IPS DF 6.9 (cell line): ENCODE data around the gene NHS.

Experiments
- DNase-seq: peaks from one replicate; pipeline ENCODE4 v3.0.0-alpha.2; 2013; ENCODE audit warnings: low read depth, low spot score
- H3K27ac ChIP-seq: one replicate; pipeline ENCODE4 v1.5.1; 2013; ENCODE audit warnings: low read length, control low read depth
- H3K27me3 ChIP-seq: 2 replicates; pipeline ENCODE4 v1.6.1; 2013; ENCODE audit warnings: mild to moderate bottlenecking, low read length; ENCODE audit not compliant: control insufficient read depth, insufficient read depth
- H3K36me3 ChIP-seq: 2 replicates; pipeline ENCODE4 v1.6.1; 2013; ENCODE audit warnings: low read length; ENCODE audit not compliant: control insufficient read depth, insufficient read depth
- H3K4me1 ChIP-seq: 2 replicates; pipeline ENCODE4 v1.6.1; 2013; ENCODE audit warnings: low read length; ENCODE audit not compliant: control insufficient read depth, insufficient read depth
- H3K4me3 ChIP-seq: 2 replicates; pipeline ENCODE4 v1.5.1; 2013; ENCODE audit warnings: mild to moderate bottlenecking, low read length
- H3K9me3 ChIP-seq: 2 replicates; pipeline ENCODE4 v1.6.1; 2013; ENCODE audit warnings: low read length, inconsistent platforms; ENCODE audit not compliant: control insufficient read depth, insufficient read depth
- WGBS: extraction: QIAGEN DNeasy Blood & Tissue Kit; methylation state at CpG from one replicate; pipeline ENCODE4 v1.1.7; 2013; ENCODE audit warnings: mixed read lengths, missing lambda C conversion rate; ENCODE audit not compliant: insufficient read length, insufficient coverage; 5-methylcytosine and 5-hydroxymethylcytosine counted together

The NHS gene

GRCh38 chrX:17605676-17606075, 230.7 kb downstream of the NHS start:
- H3K27ac ChIP-seq = no peak overlapping the region
- H3K27me3 ChIP-seq = no peaks in the 10 kb centered on the region
- H3K36me3 ChIP-seq = no peaks in the 10 kb centered on the region
- no peak for DNase-seq
- no peaks in the 10 kb centered on the region for H3K9me3 ChIP-seq
- no CpG with 5 or more reads among the region's 3 CpGs for WGBS
- no peaks in the 10 kb centered on the region; the same call in 1 of the 2 replicates for H3K4me1 ChIP-seq
- H3K4me3 ChIP-seq = no peak overlapping the region

- no peak overlapping the region for H3K27ac ChIP-seq
- H3K4me1 ChIP-seq = no peaks in the 10 kb centered on the region; the same call in 1 of the 2 replicates
- no peak overlapping the region for H3K4me3 ChIP-seq
- no CpG with 5 or more reads among the region's 4 CpGs for WGBS
- no peaks in the 10 kb centered on the region for H3K36me3 ChIP-seq
- H3K27me3 ChIP-seq = no peaks in the 10 kb centered on the region
- DNase-seq = no peak
- no peaks in the 10 kb centered on the region for H3K9me3 ChIP-seq
Observed at GRCh38 chrX:17606231-17606630, 231.2 kb downstream of the NHS start.

GRCh38 chrX:17608888-17609287, 233.9 kb downstream of the NHS start:
- Histone ChIP-seq H3K4me3 (no peak overlapping the region), H3K9me3 (no peaks in the 10 kb centered on the region), H3K36me3 (no peaks in the 10 kb centered on the region), H3K4me1 (no peaks in the 10 kb centered on the region), H3K27me3 (no peaks in the 10 kb centered on the region), H3K27ac (no peak overlapping the region)
- DNase-seq = no peak
- WGBS = no CpG with 5 or more reads among the region's 2 CpGs

- Histone ChIP-seq H3K27ac (no peak overlapping the region), H3K9me3 (no peaks in the 10 kb centered on the region), H3K27me3 (no peaks in the 10 kb centered on the region), H3K4me1 (peaks cover 2% of the 10 kb centered on the region; the same call in 1 of the 2 replicates), H3K4me3 (no peak overlapping the region), H3K36me3 (no peaks in the 10 kb centered on the region)
- no peak for DNase-seq
- WGBS = no CpG with 5 or more reads among the region's 5 CpGs
Observed at GRCh38 chrX:17610788-17611187, 235.8 kb downstream of the NHS start.

- Histone ChIP-seq H3K4me1 (peaks cover 2% of the 10 kb centered on the region; the same call in 1 of the 2 replicates), H3K27ac (no peak overlapping the region), H3K27me3 (no peaks in the 10 kb centered on the region), H3K36me3 (no peaks in the 10 kb centered on the region), H3K4me3 (no peak overlapping the region), H3K9me3 (no peaks in the 10 kb centered on the region)
- no CpG with 5 or more reads among the region's 5 CpGs for WGBS
- no peak for DNase-seq
Observed at GRCh38 chrX:17613979-17614588, 239.1 kb downstream of the NHS start.

GRCh38 chrX:17616936-17617335, 241.9 kb downstream of the NHS start:
- Histone ChIP-seq H3K27me3 (no peaks in the 10 kb centered on the region), H3K4me1 (peaks cover 2% of the 10 kb centered on the region; the same call in 1 of the 2 replicates), H3K9me3 (no peaks in the 10 kb centered on the region), H3K4me3 (no peak overlapping the region), H3K27ac (no peak overlapping the region), H3K36me3 (no peaks in the 10 kb centered on the region)
- DNase-seq = no peak
- no CpG with 5 or more reads among the region's 9 CpGs for WGBS

GRCh38 chrX:17617806-17618205, 242.8 kb downstream of the NHS start:
- DNase-seq = no peak
- Histone ChIP-seq H3K4me1 (peaks cover 2% of the 10 kb centered on the region; the same call in 1 of the 2 replicates), H3K27ac (no peak overlapping the region), H3K9me3 (no peaks in the 10 kb centered on the region), H3K4me3 (no peak overlapping the region), H3K27me3 (no peaks in the 10 kb centered on the region), H3K36me3 (no peaks in the 10 kb centered on the region)
- no CpG with 5 or more reads among the region's 3 CpGs for WGBS

- no peak overlapping the region for H3K4me3 ChIP-seq
- no peaks in the 10 kb centered on the region for H3K36me3 ChIP-seq
- no peak overlapping the region for H3K27ac ChIP-seq
- H3K4me1 ChIP-seq = no peaks in the 10 kb centered on the region
- no CpG with 5 or more reads among the region's 4 CpGs for WGBS
- no peak for DNase-seq
- H3K9me3 ChIP-seq = no peaks in the 10 kb centered on the region
- no peaks in the 10 kb centered on the region for H3K27me3 ChIP-seq
Observed at GRCh38 chrX:17621566-17622270, 246.7 kb downstream of the NHS start.

- no peak overlapping the region for H3K27ac ChIP-seq
- DNase-seq = no peak
- no CpG with 5 or more reads among the region's 3 CpGs for WGBS
- no peaks in the 10 kb centered on the region for H3K36me3 ChIP-seq
- no peaks in the 10 kb centered on the region for H3K9me3 ChIP-seq
- no peak overlapping the region for H3K4me3 ChIP-seq
- H3K27me3 ChIP-seq = no peaks in the 10 kb centered on the region
- H3K4me1 ChIP-seq = no peaks in the 10 kb centered on the region
Observed at GRCh38 chrX:17622331-17622730, 247.3 kb downstream of the NHS start.

GRCh38 chrX:17623750-17624149, 248.8 kb downstream of the NHS start:
- no CpG with 5 or more reads among the region's 3 CpGs for WGBS
- Histone ChIP-seq H3K27me3 (no peaks in the 10 kb centered on the region), H3K27ac (no peak overlapping the region), H3K36me3 (no peaks in the 10 kb centered on the region), H3K4me3 (no peak overlapping the region), H3K4me1 (peaks cover 2% of the 10 kb centered on the region; the same call in 1 of the 2 replicates), H3K9me3 (no peaks in the 10 kb centered on the region)
- no peak for DNase-seq
